HepG2 (cell line): ENCODE measurements around the gene SRR. TPM values are rescaled to one million over a fixed set of nuclear protein-coding genes. Genes with fewer than 3 reads are reported as not detected.

Source experiments
- DNMT3B ChIP-seq: conservative IDR thresholded peaks from 2 replicates; pipeline ENCODE4 v1.6.1; 2016; ENCODE audit warnings: missing biosample characterization, control low read depth
- GATAD2A ChIP-seq: IDR thresholded peaks from 2 replicates; pipeline ENCODE4 v1.6.1; 2016
- HNRNPH1 ChIP-seq: fragments of 200-400 bp; formaldehyde crosslinking; optimal IDR thresholded peaks from 2 replicates; pipeline ENCODE3; 2017; ENCODE audit warnings: mild to moderate bottlenecking, low read depth, low read length
- IRF1 ChIP-seq: sonication (generic); formaldehyde crosslinking; IDR thresholded peaks from 2 replicates; pipeline ENCODE4 v1.4.0; 2020; ENCODE audit warnings: low read depth, mild to moderate bottlenecking, missing genetic modification reagents
- MIER3 ChIP-seq: IDR thresholded peaks from 2 replicates; pipeline ENCODE4 v1.6.1; 2016; ENCODE audit warnings: missing compliant biosample characterization, borderline replicate concordance
- NFE2L2 ChIP-seq: fragments of 150-350 bp; IDR thresholded peaks from 2 replicates; pipeline ENCODE4 v1.6.1; 2014; ENCODE audit warnings: low read length
- RARG ChIP-seq: sonication (generic); formaldehyde crosslinking; IDR thresholded peaks from 2 replicates; pipeline ENCODE4 v1.4.0; 2020; ENCODE audit warnings: low read depth, mild to moderate bottlenecking, missing genetic modification reagents
- SNAPC5 ChIP-seq: sonication (generic); formaldehyde crosslinking; IDR thresholded peaks from 2 replicates; pipeline ENCODE4 v1.8.1; 2023; ENCODE audit warnings: mild to moderate bottlenecking, missing genetic modification reagents, borderline replicate concordance
- TFE3 ChIP-seq: IDR thresholded peaks from 2 replicates; pipeline ENCODE4 v1.6.1; 2016
- U2AF2 ChIP-seq: fragments of 200-400 bp; formaldehyde crosslinking; IDR thresholded peaks from 2 replicates; pipeline ENCODE4 v1.6.1; 2017; ENCODE audit warnings: low read depth, mild to moderate bottlenecking, low read length
- ZBTB14 ChIP-seq: sonication (generic); formaldehyde crosslinking; IDR thresholded peaks from 2 replicates; pipeline ENCODE4 v1.4.0; 2020; ENCODE audit warnings: missing genetic modification reagents
- ZBTB3 ChIP-seq: sonication (generic); formaldehyde crosslinking; IDR thresholded peaks from 2 replicates; pipeline ENCODE4 v1.4.0; 2020; ENCODE audit warnings: low read depth, mild to moderate bottlenecking, moderate library complexity, missing genetic modification reagents, borderline replicate concordance
- ZBTB4 ChIP-seq: sonication (generic); formaldehyde crosslinking; IDR thresholded peaks from 2 replicates; pipeline ENCODE4 v1.4.0; 2020; ENCODE audit warnings: missing genetic modification reagents, mild to moderate bottlenecking, borderline replicate concordance
- ZBTB42 ChIP-seq: sonication (generic); formaldehyde crosslinking; IDR thresholded peaks from 2 replicates; pipeline ENCODE4 v1.5.0; 2020; ENCODE audit warnings: mild to moderate bottlenecking, missing genetic modification reagents
- ZIK1 ChIP-seq: sonication (generic); formaldehyde crosslinking; IDR thresholded peaks from 2 replicates; pipeline ENCODE4 v1.5.0; 2020; ENCODE audit warnings: mild to moderate bottlenecking, low read depth, missing genetic modification reagents, borderline replicate concordance
- ZNF292 ChIP-seq: sonication (generic); formaldehyde crosslinking; IDR thresholded peaks from 2 replicates; pipeline ENCODE4 v1.8.1; 2022; ENCODE audit warnings: mild to moderate bottlenecking, low read depth, missing genetic modification reagents, borderline replicate concordance
- ZNF430 ChIP-seq: sonication (generic); formaldehyde crosslinking; IDR thresholded peaks from 2 replicates; pipeline ENCODE4 v1.9.0; 2021; ENCODE audit warnings: mild to moderate bottlenecking, missing genetic modification reagents
- ZNF431 ChIP-seq: sonication (generic); formaldehyde crosslinking; IDR thresholded peaks from 2 replicates; pipeline ENCODE4 v1.9.0; 2022; ENCODE audit warnings: missing genetic modification reagents, low read depth, mild to moderate bottlenecking, borderline replicate concordance
- ZNF563 ChIP-seq: sonication (generic); formaldehyde crosslinking; IDR thresholded peaks from 2 replicates; pipeline ENCODE4 v1.8.0; 2022; ENCODE audit warnings: mild to moderate bottlenecking, moderate library complexity, missing genetic modification reagents
- ZNF564 ChIP-seq: sonication (generic); formaldehyde crosslinking; IDR thresholded peaks from 2 replicates; pipeline ENCODE4 v1.8.1; 2023; ENCODE audit warnings: mild to moderate bottlenecking, missing genetic modification reagents
- ZNF619 ChIP-seq: sonication (generic); formaldehyde crosslinking; IDR thresholded peaks from 2 replicates; pipeline ENCODE4 v1.4.0; 2020; ENCODE audit warnings: mild to moderate bottlenecking, missing genetic modification reagents
- ZNF768 ChIP-seq: sonication (generic); formaldehyde crosslinking; IDR thresholded peaks from 2 replicates; pipeline ENCODE4 v1.4.0; 2020; ENCODE audit warnings: missing genetic modification reagents
- ZZZ3 ChIP-seq: sonication (generic); formaldehyde crosslinking; IDR thresholded peaks from 2 replicates; pipeline ENCODE4 v1.4.0; 2020; ENCODE audit warnings: missing genetic modification reagents, mild to moderate bottlenecking, borderline replicate concordance
- polyA plus RNA-seq, 8 experiments: library from polyadenylated mRNA; depleted of rRNA in 3 of 8; stranded (reverse) in 7 of 8; unstranded in 1 of 8; fragments of >200 nt; fragmentation: Illumina TruSeq in 4 of 8; extraction: Trizol in 4 of 8; gene quantifications; 2 replicates each; pipeline versions ENCODE4 v1.2.1 to v1.2.3, GENCODE V29; 2011 to 2016; ENCODE audit warnings: low read depth in 4 of 8, missing spikeins in 1 of 8, mixed read lengths in 1 of 8; ENCODE audit not compliant: insufficient read depth in 1 of 8
- total RNA-seq, 5 experiments: library from RNA; depleted of rRNA; stranded (reverse); fragments of >200 nt; fragmentation: Illumina TruSeq; extraction: Trizol; gene quantifications; 2 replicates each; pipeline ENCODE4 v1.2.3, GENCODE V29; 2016; ENCODE audit warnings: low read depth in 1 of 5

SRR gene
- total and polyA plus RNA-seq, 2 of the 13 experiments (the other 11 are each of a cell fraction or from before 2014, with no cell fraction given): 3.6 to 7.8 TPM

- TF ChIP-seq IRF1: no peak
- peak; percentile 79; the same call in 1 of the 2 replicates for TF ChIP-seq MIER3 (CRISPR knock-in tag)
- TF ChIP-seq TFE3: 0 out of 2 replicates have a peak, but pooled peaks have one; percentile 55
- TF ChIP-seq ZNF292 (CRISPR knock-in tag): no peak; the same call in 1 of the 2 replicates
- TF ChIP-seq ZNF430 (CRISPR knock-in tag): peak; percentile 58; the same call in 1 of the 2 replicates
- TF ChIP-seq ZIK1 (CRISPR knock-in tag): peak; percentile 92
- 0 out of 2 replicates have a peak, but pooled peaks have one; percentile 66 for TF ChIP-seq SNAPC5 (CRISPR knock-in tag)
- no peak for TF ChIP-seq NFE2L2
- peak; percentile 65; the same call in 1 of the 2 replicates for TF ChIP-seq DNMT3B
- TF ChIP-seq ZBTB3 (CRISPR knock-in tag): no peak
- no peak for TF ChIP-seq HNRNPH1
- peak; percentile 57 for TF ChIP-seq GATAD2A (CRISPR knock-in tag)
- no peak; the same call in 1 of the 2 replicates for TF ChIP-seq ZBTB4 (CRISPR knock-in tag)
- peak; percentile 74 for TF ChIP-seq ZBTB14
- peak; percentile 52; the same call in 1 of the 2 replicates for TF ChIP-seq ZZZ3
- peak; percentile 34; the same call in 1 of the 2 replicates for TF ChIP-seq ZNF768 (CRISPR knock-in tag)
- peak; percentile 78; the same call in 1 of the 2 replicates for TF ChIP-seq ZNF564 (CRISPR knock-in tag)
- peak; percentile 89; the same call in 1 of the 2 replicates for TF ChIP-seq ZBTB42 (CRISPR knock-in tag)
- peak; percentile 56; the same call in 1 of the 2 replicates for TF ChIP-seq RARG (CRISPR knock-in tag)
- 0 out of 2 replicates have a peak, but pooled peaks have one; percentile 62 for TF ChIP-seq ZNF619 (CRISPR knock-in tag)
- TF ChIP-seq U2AF2: no peak
- TF ChIP-seq ZNF563 (CRISPR knock-in tag): 0 out of 2 replicates have a peak, but pooled peaks have one; percentile 71
- no peak; the same call in 1 of the 2 replicates for TF ChIP-seq ZNF431
These were observed 32.6 kb downstream of the SRR start, which contains the start of gene TSR1 (continued) for GRCh38 chr17:2336215-2336851.
